ENCODE results near the gene SLC25A48.
"Not testable (repeated sequence)": the region's sequence is repeated elsewhere in the genome, so short reads cannot be mapped to it uniquely, and the experiment has no call there.

Gene SLC25A48

GRCh38 chr5:135851186-135851914 lies 16.9 kb downstream of the SLC25A48 start:
- no peak overlapping the region for H3K4ac ChIP-seq (ENCODE audit: low read depth, low read length)
- no CpG with 5 or more reads among the region's 24 CpGs for WGBS (ENCODE audit: extremely low coverage, insufficient coverage, insufficient read length)
- H3K23ac ChIP-seq (ENCODE audit: low read length), result no peak overlapping the region
- H2AK5ac ChIP-seq (ENCODE audit: low read length), result no peak overlapping the region
- H3K79me1 ChIP-seq (ENCODE audit: low read length), result no peaks in the 10 kb centered on the region
- H3K27me3 ChIP-seq (ENCODE audit: insufficient read depth, low read length), result no peaks in the 10 kb centered on the region
- H3K4me2 ChIP-seq (ENCODE audit: low read length), result no peak overlapping the region
- H4K12ac ChIP-seq (ENCODE audit: low read depth, low read length), result no peak overlapping the region
- no peak overlapping the region for H2AFZ ChIP-seq (ENCODE audit: insufficient read depth, low read length, poor library complexity)
- H3K4me1 ChIP-seq (ENCODE audit: control insufficient read depth in 1 of 2, insufficient read depth in 2 of 2, low read length in 2 of 2), result no peaks in the 10 kb centered on the region
- DNase-seq, result no peak
- H3K9ac ChIP-seq (ENCODE audit: low read length), result peak overlapping the region; percentile 52
- H2BK120ac ChIP-seq (ENCODE audit: insufficient read depth, low read length, poor library complexity), result no peak overlapping the region
- H3K14ac ChIP-seq (ENCODE audit: low read length), result no peak overlapping the region
- H2BK12ac ChIP-seq (ENCODE audit: low read length), result no peak overlapping the region
- H3K79me2 ChIP-seq (ENCODE audit: control insufficient read depth, insufficient read depth, low read length, poor library complexity), result no peaks in the 10 kb centered on the region
- no peak overlapping the region for H2BK5ac ChIP-seq (ENCODE audit: low read depth, low read length, poor library complexity)
- no peak overlapping the region for H4K91ac ChIP-seq (ENCODE audit: low read depth, low read length)
- H3K27ac ChIP-seq (ENCODE audit: low read depth, low read length), result no peak overlapping the region
- H3K36me3 ChIP-seq (ENCODE audit: control insufficient read depth in 1 of 2, insufficient read depth in 2 of 2, low read length in 2 of 2), result no peaks in the 10 kb centered on the region
- no peak overlapping the region for H4K8ac ChIP-seq (ENCODE audit: low read depth, low read length)
- peaks cover 6% of the 10 kb centered on the region for H3K9me3 ChIP-seq (ENCODE audit: insufficient read depth, low read depth, low read length)
- no peak overlapping the region for H3K18ac ChIP-seq (ENCODE audit: low read length)
- H3K4me3 ChIP-seq (ENCODE audit: low read depth, low read length), result no peak overlapping the region

- Histone ChIP-seq H3K14ac (ENCODE audit: low read length) (no peak overlapping the region), H2BK12ac (ENCODE audit: low read length) (no peak overlapping the region), H3K9me3 (ENCODE audit: insufficient read depth, low read depth, low read length) (peaks cover 8% of the 10 kb centered on the region), H3K27me3 (ENCODE audit: insufficient read depth, low read length) (no peaks in the 10 kb centered on the region), H3K36me3 (ENCODE audit: control insufficient read depth in 1 of 2, insufficient read depth in 2 of 2, low read length in 2 of 2) (no peaks in the 10 kb centered on the region), H3K18ac (ENCODE audit: low read length) (no peak overlapping the region), H3K4ac (ENCODE audit: low read depth, low read length) (no peak overlapping the region), H3K9ac (ENCODE audit: low read length) (no peak overlapping the region), H2BK5ac (ENCODE audit: low read depth, low read length, poor library complexity) (no peak overlapping the region), H3K4me1 (ENCODE audit: control insufficient read depth in 1 of 2, insufficient read depth in 2 of 2, low read length in 2 of 2) (no peaks in the 10 kb centered on the region), H2AK5ac (ENCODE audit: low read length) (no peak overlapping the region), H3K79me2 (ENCODE audit: control insufficient read depth, insufficient read depth, low read length, poor library complexity) (no peaks in the 10 kb centered on the region), H3K4me2 (ENCODE audit: low read length) (no peak overlapping the region), H4K8ac (ENCODE audit: low read depth, low read length) (no peak overlapping the region), H3K79me1 (ENCODE audit: low read length) (no peaks in the 10 kb centered on the region), H2BK120ac (ENCODE audit: insufficient read depth, low read length, poor library complexity) (no peak overlapping the region), H4K12ac (ENCODE audit: low read depth, low read length) (no peak overlapping the region), H4K91ac (ENCODE audit: low read depth, low read length) (no peak overlapping the region), H3K23ac (ENCODE audit: low read length) (no peak overlapping the region), H3K27ac (ENCODE audit: low read depth, low read length) (no peak overlapping the region), H3K4me3 (ENCODE audit: low read depth, low read length) (no peak overlapping the region), H2AFZ (ENCODE audit: insufficient read depth, low read length, poor library complexity) (no peak overlapping the region)
- no peak for DNase-seq
- WGBS (ENCODE audit: extremely low coverage, insufficient coverage, insufficient read length), result no CpG with 5 or more reads among the region's 34 CpGs
Measured at GRCh38 chr5:135851915-135852845, 17.7 kb downstream of the SLC25A48 start.

- H3K4me2 ChIP-seq (ENCODE audit: low read length), result no peak overlapping the region
- H3K9ac ChIP-seq (ENCODE audit: low read length), result no peak overlapping the region
- H3K79me2 ChIP-seq (ENCODE audit: control insufficient read depth, insufficient read depth, low read length, poor library complexity), result no peaks in the 10 kb centered on the region
- H2BK12ac ChIP-seq (ENCODE audit: low read length), result no peak overlapping the region
- H3K23ac ChIP-seq (ENCODE audit: low read length), result no peak overlapping the region
- no peak overlapping the region for H2BK5ac ChIP-seq (ENCODE audit: low read depth, low read length, poor library complexity)
- no peak for DNase-seq
- no peaks in the 10 kb centered on the region for H3K27me3 ChIP-seq (ENCODE audit: insufficient read depth, low read length)
- H4K8ac ChIP-seq (ENCODE audit: low read depth, low read length), result no peak overlapping the region
- no peak overlapping the region for H3K18ac ChIP-seq (ENCODE audit: low read length)
- H3K4me1 ChIP-seq (ENCODE audit: control insufficient read depth in 1 of 2, insufficient read depth in 2 of 2, low read length in 2 of 2), result no peaks in the 10 kb centered on the region
- H2BK120ac ChIP-seq (ENCODE audit: insufficient read depth, low read length, poor library complexity), result no peak overlapping the region
- H3K4ac ChIP-seq (ENCODE audit: low read depth, low read length), result no peak overlapping the region
- H4K91ac ChIP-seq (ENCODE audit: low read depth, low read length), result no peak overlapping the region
- H3K9me3 ChIP-seq (ENCODE audit: insufficient read depth, low read depth, low read length), result peaks cover 6% of the 10 kb centered on the region
- WGBS (ENCODE audit: extremely low coverage, insufficient coverage, insufficient read length), result no CpG with 5 or more reads among the region's 2 CpGs
- no peak overlapping the region for H4K12ac ChIP-seq (ENCODE audit: low read depth, low read length)
- H3K14ac ChIP-seq (ENCODE audit: low read length), result no peak overlapping the region
- H2AFZ ChIP-seq (ENCODE audit: insufficient read depth, low read length, poor library complexity), result no peak overlapping the region
- no peak overlapping the region for H3K27ac ChIP-seq (ENCODE audit: low read depth, low read length)
- H3K4me3 ChIP-seq (ENCODE audit: low read depth, low read length), result no peak overlapping the region
- H3K36me3 ChIP-seq (ENCODE audit: control insufficient read depth in 1 of 2, insufficient read depth in 2 of 2, low read length in 2 of 2), result no peaks in the 10 kb centered on the region
- no peak overlapping the region for H2AK5ac ChIP-seq (ENCODE audit: low read length)
- H3K79me1 ChIP-seq (ENCODE audit: low read length), result no peaks in the 10 kb centered on the region
Measured at GRCh38 chr5:135857630-135858311, 23.3 kb downstream of the SLC25A48 start.

- not testable (repeated sequence) for H3K18ac ChIP-seq (ENCODE audit: low read length); H3K36me3 ChIP-seq (ENCODE audit: control insufficient read depth in 1 of 2, insufficient read depth in 2 of 2, low read length in 2 of 2); DNase-seq; H2BK120ac ChIP-seq (ENCODE audit: insufficient read depth, low read length, poor library complexity); H3K23ac ChIP-seq (ENCODE audit: low read length); H3K4ac ChIP-seq (ENCODE audit: low read depth, low read length); H4K91ac ChIP-seq (ENCODE audit: low read depth, low read length); H3K27me3 ChIP-seq (ENCODE audit: insufficient read depth, low read length); H3K79me1 ChIP-seq (ENCODE audit: low read length); H2AFZ ChIP-seq (ENCODE audit: insufficient read depth, low read length, poor library complexity); H3K27ac ChIP-seq (ENCODE audit: low read depth, low read length); H4K12ac ChIP-seq (ENCODE audit: low read depth, low read length); H3K4me3 ChIP-seq (ENCODE audit: low read depth, low read length); H2BK5ac ChIP-seq (ENCODE audit: low read depth, low read length, poor library complexity); H3K4me2 ChIP-seq (ENCODE audit: low read length); H3K79me2 ChIP-seq (ENCODE audit: control insufficient read depth, insufficient read depth, low read length, poor library complexity); H3K14ac ChIP-seq (ENCODE audit: low read length); H2BK12ac ChIP-seq (ENCODE audit: low read length); H3K9me3 ChIP-seq (ENCODE audit: insufficient read depth, low read depth, low read length); H2AK5ac ChIP-seq (ENCODE audit: low read length); H3K4me1 ChIP-seq (ENCODE audit: control insufficient read depth in 1 of 2, insufficient read depth in 2 of 2, low read length in 2 of 2); H4K8ac ChIP-seq (ENCODE audit: low read depth, low read length); H3K9ac ChIP-seq (ENCODE audit: low read length)
- no CpG with 5 or more reads among the region's 3 CpGs for WGBS (ENCODE audit: extremely low coverage, insufficient coverage, insufficient read length)
Measured at GRCh38 chr5:135859186-135859585, 24.7 kb downstream of the SLC25A48 start.
